ENCODE results near the gene HECTD3.

Gene HECTD3

GRCh38 chr1:45009956-45010854 lies 919 bp downstream of the HECTD3 start:
- DNase-seq (ENCODE audit: low read depth): no peak
- H3K4me3 ChIP-seq (ENCODE audit: control insufficient read depth, low read depth, low read length): peak overlapping the region; percentile 92
- no peak for TF ChIP-seq CTCF (IDR thresholded peaks at IDR 0.05; ENCODE audit: control insufficient read depth, insufficient read depth, low read depth, low read length, missing control alignments)

- no peak for TF ChIP-seq CTCF (IDR thresholded peaks at IDR 0.05; ENCODE audit: control insufficient read depth, insufficient read depth, low read depth, low read length, missing control alignments)
- peak overlapping the region; percentile 92; the same call in 1 of the 2 replicates for H3K4me3 ChIP-seq (ENCODE audit: control insufficient read depth, low read depth, low read length)
- no peak for DNase-seq (ENCODE audit: low read depth)
Measured at GRCh38 chr1:45009296-45009865, 1.7 kb downstream of the HECTD3 start.

GRCh38 chr1:45008516-45008915 lies 2.6 kb downstream of the HECTD3 start:
- no peak overlapping the region for H3K4me3 ChIP-seq (ENCODE audit: control insufficient read depth, low read depth, low read length)
- DNase-seq (ENCODE audit: low read depth): no peak
- no peak for TF ChIP-seq CTCF (IDR thresholded peaks at IDR 0.05; ENCODE audit: control insufficient read depth, insufficient read depth, low read depth, low read length, missing control alignments)

- no peak for DNase-seq (ENCODE audit: low read depth)
- H3K4me3 ChIP-seq (ENCODE audit: control insufficient read depth, low read depth, low read length): no peak overlapping the region
- no peak for TF ChIP-seq CTCF (IDR thresholded peaks at IDR 0.05; ENCODE audit: control insufficient read depth, insufficient read depth, low read depth, low read length, missing control alignments)
Measured at GRCh38 chr1:45008076-45008475, 3.0 kb downstream of the HECTD3 start.

- TF ChIP-seq CTCF (IDR thresholded peaks at IDR 0.05; ENCODE audit: control insufficient read depth, insufficient read depth, low read depth, low read length, missing control alignments): no peak
- DNase-seq (ENCODE audit: low read depth): no peak
Measured at GRCh38 chr1:45007311-45007710, 3.8 kb downstream of the HECTD3 start.

GRCh38 chr1:45005761-45006160 lies 5.4 kb downstream of the HECTD3 start:
- TF ChIP-seq CTCF (IDR thresholded peaks at IDR 0.05; ENCODE audit: control insufficient read depth, insufficient read depth, low read depth, low read length, missing control alignments): no peak

More at GRCh38 chr1:45007311-45007710, 3.8 kb downstream of the HECTD3 start:
- H3K4me3 ChIP-seq (ENCODE audit: control insufficient read depth, low read depth, low read length): no peak overlapping the region

More at GRCh38 chr1:45005761-45006160, 5.4 kb downstream of the HECTD3 start:
- no peak overlapping the region for H3K4me3 ChIP-seq (ENCODE audit: control insufficient read depth, low read depth, low read length)
- DNase-seq (ENCODE audit: low read depth): no peak

Measured in AG09309 (cell line).